IgD-negative memory B cell (primary cell): ENCODE results near the gene RAD51B. TPM values are rescaled to one million over a fixed set of nuclear protein-coding genes. Genes with fewer than 3 reads are reported as not detected.

Experiments
- H3K27ac Mint-ChIP-seq, 3 donors: one replicate each; pipeline ENCODE4 v1.8.0; 2020 to 2022; ENCODE audit warnings: mild to moderate bottlenecking in 3 of 3, mixed read lengths in 3 of 3, moderate library complexity in 1 of 3
- H3K27me3 Mint-ChIP-seq: one replicate; pipeline ENCODE4 v1.8.0; 2021; ENCODE audit warnings: mixed read lengths
- H3K36me3 Mint-ChIP-seq: one replicate; pipeline ENCODE4 v1.8.0; 2020; ENCODE audit warnings: mild to moderate bottlenecking, mixed read lengths
- H3K4me1 Mint-ChIP-seq, 3 donors: one replicate each; pipeline ENCODE4 v1.8.0; 2020 to 2022; ENCODE audit warnings: mixed read lengths in 3 of 3, mild to moderate bottlenecking in 1 of 3
- H3K4me3 Mint-ChIP-seq, 4 donors: one replicate each; pipeline ENCODE4 v1.8.0; 2020 to 2022; ENCODE audit warnings: mild to moderate bottlenecking in 4 of 4, mixed read lengths in 4 of 4, moderate library complexity in 3 of 4
- H3K9me3 Mint-ChIP-seq, 3 donors: one replicate each; pipeline ENCODE4 v1.8.0; 2020 to 2021; ENCODE audit warnings: mixed read lengths in 3 of 3, mild to moderate bottlenecking in 1 of 3
- polyA plus RNA-seq: library from polyadenylated mRNA; unstranded; fragments of 300-500 nt; fragmentation: Illumina TruSeq; gene quantifications from one replicate; pipeline ENCODE4 v1.2.3, GENCODE V29; 2021

Gene RAD51B
- polyA plus RNA-seq, 1 donor from 2014 or later: 24.9 TPM

GRCh38 chr14:67908052-67908754, 88.6 kb downstream of the RAD51B start:
- Mint-ChIP-seq H3K27ac (peak overlapping the region in 1 of 3 donors; percentile 18), H3K9me3 (peaks cover 4 to 12% (median 5%) of the 10 kb centered on the region in 3 donors), H3K36me3 (peaks cover 12% of the 10 kb centered on the region), H3K27me3 (no peaks in the 10 kb centered on the region), H3K4me3 (no peak overlapping the region), H3K4me1 (peaks cover 0 to 9% (median 1%) of the 10 kb centered on the region in 3 donors)

GRCh38 chr14:67911562-67911961, 92.0 kb downstream of the RAD51B start:
- H3K9me3 Mint-ChIP-seq: peaks cover 0 to 2% (median 0%) of the 10 kb centered on the region in 3 donors
- H3K4me1 Mint-ChIP-seq: peaks cover 0 to 2% (median 1%) of the 10 kb centered on the region in 3 donors
- H3K27me3 Mint-ChIP-seq: no peaks in the 10 kb centered on the region
- no peak overlapping the region for H3K27ac Mint-ChIP-seq
- H3K36me3 Mint-ChIP-seq: peaks cover 8% of the 10 kb centered on the region
- no peak overlapping the region for H3K4me3 Mint-ChIP-seq

GRCh38 chr14:67916430-67916829, 96.9 kb downstream of the RAD51B start:
- Mint-ChIP-seq H3K36me3 (peaks cover 7% of the 10 kb centered on the region), H3K27me3 (no peaks in the 10 kb centered on the region), H3K4me1 (no peaks in the 10 kb centered on the region), H3K9me3 (no peaks in the 10 kb centered on the region), H3K27ac (no peak overlapping the region), H3K4me3 (no peak overlapping the region)

- no peaks in the 10 kb centered on the region for H3K9me3 Mint-ChIP-seq
- H3K27me3 Mint-ChIP-seq: no peaks in the 10 kb centered on the region
- H3K4me1 Mint-ChIP-seq: peaks cover 0 to under 1% (median 0%) of the 10 kb centered on the region in 3 donors
- H3K27ac Mint-ChIP-seq: no peak overlapping the region
- peaks cover 7% of the 10 kb centered on the region for H3K36me3 Mint-ChIP-seq
- no peak overlapping the region for H3K4me3 Mint-ChIP-seq
Measured at GRCh38 chr14:67917006-67917405, 97.4 kb downstream of the RAD51B start.

GRCh38 chr14:67918838-67919237, 99.3 kb downstream of the RAD51B start:
- Mint-ChIP-seq H3K36me3 (peaks cover 7% of the 10 kb centered on the region), H3K27me3 (no peaks in the 10 kb centered on the region), H3K9me3 (no peaks in the 10 kb centered on the region), H3K4me1 (peaks cover 0 to 4% (median 0%) of the 10 kb centered on the region in 3 donors), H3K4me3 (no peak overlapping the region), H3K27ac (no peak overlapping the region)

- Mint-ChIP-seq H3K27me3 (no peaks in the 10 kb centered on the region), H3K9me3 (no peaks in the 10 kb centered on the region), H3K4me1 (peaks cover 0 to 4% (median 0%) of the 10 kb centered on the region in 3 donors), H3K4me3 (no peak overlapping the region), H3K27ac (no peak overlapping the region), H3K36me3 (peaks cover 7% of the 10 kb centered on the region)
Measured at GRCh38 chr14:67919259-67920032, 99.9 kb downstream of the RAD51B start.

GRCh38 chr14:67926821-67927220, 107.2 kb downstream of the RAD51B start:
- no peak overlapping the region for H3K27ac Mint-ChIP-seq
- H3K36me3 Mint-ChIP-seq: peaks cover 16% of the 10 kb centered on the region
- H3K27me3 Mint-ChIP-seq: no peaks in the 10 kb centered on the region
- H3K4me1 Mint-ChIP-seq: peaks cover 0 to 4% (median 0%) of the 10 kb centered on the region in 3 donors
- no peak overlapping the region for H3K4me3 Mint-ChIP-seq
- peaks cover 8 to 31% (median 11%) of the 10 kb centered on the region in 3 donors for H3K9me3 Mint-ChIP-seq

GRCh38 chr14:67927244-67927643, 107.7 kb downstream of the RAD51B start:
- H3K4me1 Mint-ChIP-seq: peaks cover 0 to 2% (median 0%) of the 10 kb centered on the region in 3 donors
- H3K27me3 Mint-ChIP-seq: no peaks in the 10 kb centered on the region
- H3K27ac Mint-ChIP-seq: no peak overlapping the region
- H3K9me3 Mint-ChIP-seq: peaks cover 8 to 31% (median 11%) of the 10 kb centered on the region in 3 donors
- H3K4me3 Mint-ChIP-seq: no peak overlapping the region
- peaks cover 16% of the 10 kb centered on the region for H3K36me3 Mint-ChIP-seq

GRCh38 chr14:67928375-67928774, 108.8 kb downstream of the RAD51B start:
- Mint-ChIP-seq H3K27me3 (no peaks in the 10 kb centered on the region), H3K27ac (no peak overlapping the region), H3K4me3 (peak overlapping the region in 1 of 4 donors; percentile 63), H3K4me1 (no peaks in the 10 kb centered on the region), H3K9me3 (peaks cover 8 to 31% (median 14%) of the 10 kb centered on the region in 3 donors), H3K36me3 (peaks cover 16% of the 10 kb centered on the region)

- peaks cover 1 to 5% (median 2%) of the 10 kb centered on the region in 3 donors for H3K4me1 Mint-ChIP-seq
- peaks cover 6 to 23% (median 12%) of the 10 kb centered on the region in 3 donors for H3K9me3 Mint-ChIP-seq
- H3K27me3 Mint-ChIP-seq: no peaks in the 10 kb centered on the region
- no peak overlapping the region for H3K4me3 Mint-ChIP-seq
- H3K27ac Mint-ChIP-seq: no peak overlapping the region
- peaks cover 12% of the 10 kb centered on the region for H3K36me3 Mint-ChIP-seq
Measured at GRCh38 chr14:67932708-67933246, 113.2 kb downstream of the RAD51B start.

- Mint-ChIP-seq H3K27ac (no peak overlapping the region), H3K36me3 (peaks cover 9% of the 10 kb centered on the region), H3K9me3 (peaks cover 6 to 19% (median 12%) of the 10 kb centered on the region in 3 donors), H3K4me3 (no peak overlapping the region), H3K27me3 (no peaks in the 10 kb centered on the region), H3K4me1 (peaks cover 1 to 5% (median 2%) of the 10 kb centered on the region in 3 donors)
Measured at GRCh38 chr14:67933266-67933665, 113.7 kb downstream of the RAD51B start.

GRCh38 chr14:67934087-67934486, 114.5 kb downstream of the RAD51B start:
- Mint-ChIP-seq H3K4me3 (no peak overlapping the region), H3K27me3 (no peaks in the 10 kb centered on the region), H3K9me3 (peaks cover 2 to 13% (median 8%) of the 10 kb centered on the region in 3 donors), H3K36me3 (peaks cover 9% of the 10 kb centered on the region), H3K4me1 (peaks cover 1 to 5% (median 2%) of the 10 kb centered on the region in 3 donors), H3K27ac (no peak overlapping the region)

GRCh38 chr14:67934862-67935261, 115.3 kb downstream of the RAD51B start:
- Mint-ChIP-seq H3K27me3 (no peaks in the 10 kb centered on the region), H3K36me3 (peaks cover 5% of the 10 kb centered on the region), H3K4me3 (no peak overlapping the region), H3K27ac (no peak overlapping the region), H3K9me3 (peaks cover 2 to 7% (median 5%) of the 10 kb centered on the region in 3 donors), H3K4me1 (peaks cover 2 to 5% (median 4%) of the 10 kb centered on the region in 3 donors)

GRCh38 chr14:67935371-67935770, 115.8 kb downstream of the RAD51B start:
- Mint-ChIP-seq H3K27me3 (no peaks in the 10 kb centered on the region), H3K9me3 (peaks cover 2 to 4% (median 3%) of the 10 kb centered on the region in 3 donors), H3K4me1 (peaks cover 2 to 5% (median 5%) of the 10 kb centered on the region in 3 donors), H3K27ac (no peak overlapping the region), H3K36me3 (peaks cover 4% of the 10 kb centered on the region), H3K4me3 (no peak overlapping the region)

GRCh38 chr14:67938071-67938470, 118.5 kb downstream of the RAD51B start:
- Mint-ChIP-seq H3K27ac (no peak overlapping the region), H3K4me1 (peaks cover 2 to 7% (median 5%) of the 10 kb centered on the region in 3 donors), H3K36me3 (peaks cover 2% of the 10 kb centered on the region), H3K9me3 (no peaks in the 10 kb centered on the region), H3K4me3 (no peak overlapping the region), H3K27me3 (no peaks in the 10 kb centered on the region)
